Colon (tissue), 2 donors: ENCODE measurements around the gene CD8A.

Experiments
- FAIRE-seq: peaks from 2 replicates; lab custom pipeline; 2012; peaks lifted over from hg19 to GRCh38; lab: Jason Lieb, UNC
- donor health status: control.
- donor health status: control.

CD8A gene

DNA sequence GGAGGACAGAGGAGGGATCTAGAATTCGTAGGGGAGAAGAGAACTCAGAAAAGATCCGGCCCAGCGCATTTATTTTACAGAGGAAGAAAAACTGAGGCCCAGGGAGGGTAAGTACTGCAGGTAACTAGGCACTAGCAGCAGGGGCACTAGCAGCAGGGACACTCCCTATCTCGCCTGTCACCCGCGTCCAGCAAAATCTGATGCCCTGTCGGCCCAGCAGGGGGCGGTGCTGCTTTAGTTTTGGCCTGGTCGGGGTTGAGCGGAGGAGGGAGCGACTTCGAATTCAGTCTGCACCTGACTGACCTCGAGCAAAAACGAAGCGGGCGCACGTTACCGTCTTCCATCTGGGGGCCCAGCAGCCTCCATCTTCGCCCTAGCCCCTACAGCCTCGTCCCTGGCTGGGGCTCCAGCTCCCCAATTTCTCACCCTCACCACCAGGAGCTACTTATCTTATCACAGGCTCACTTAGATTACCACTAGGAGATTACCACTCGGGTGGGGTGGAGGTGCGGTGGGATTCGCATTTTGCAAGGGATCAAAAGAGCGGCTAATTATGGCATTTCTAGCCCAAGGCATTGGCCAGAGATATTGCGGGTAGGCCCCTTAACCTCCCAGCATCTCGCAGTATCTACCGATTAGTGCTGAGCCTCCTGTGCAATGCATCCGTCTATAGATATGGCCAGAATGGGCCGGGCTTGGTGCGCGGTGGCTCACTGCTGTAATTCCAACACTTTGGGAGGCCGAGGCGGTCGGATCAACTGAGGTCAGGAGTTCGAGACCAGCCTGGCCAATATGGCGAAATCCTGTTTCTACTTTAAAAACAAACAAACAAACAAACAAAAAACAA is 17.8 kb upstream of the CD8A start:
- FAIRE-seq, result no peak

- no peak for FAIRE-seq
Measured at GRCh38 chr2:86807468-86808275, 17.0 kb upstream of the CD8A start.

DNA sequence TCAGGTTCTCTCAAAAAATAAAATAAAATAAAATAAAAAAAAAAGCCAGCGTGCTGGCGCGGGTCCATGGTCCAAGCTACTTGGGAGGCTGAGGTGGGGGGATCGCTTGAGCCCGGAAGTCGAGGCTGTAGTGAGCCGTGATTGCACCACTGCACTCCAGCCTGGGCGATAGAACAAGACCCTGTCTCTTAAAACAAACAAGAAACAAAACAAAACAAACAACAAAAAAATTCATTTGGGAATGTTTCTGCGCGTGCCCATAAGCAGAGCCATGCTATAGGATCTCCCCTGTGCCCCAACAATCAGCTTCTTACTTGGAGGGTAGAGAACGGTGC is 16.4 kb upstream of the CD8A start:
- FAIRE-seq, result no peak

- FAIRE-seq, result no peak
Measured at GRCh38 chr2:86806059-86806857, 15.5 kb upstream of the CD8A start.

DNA sequence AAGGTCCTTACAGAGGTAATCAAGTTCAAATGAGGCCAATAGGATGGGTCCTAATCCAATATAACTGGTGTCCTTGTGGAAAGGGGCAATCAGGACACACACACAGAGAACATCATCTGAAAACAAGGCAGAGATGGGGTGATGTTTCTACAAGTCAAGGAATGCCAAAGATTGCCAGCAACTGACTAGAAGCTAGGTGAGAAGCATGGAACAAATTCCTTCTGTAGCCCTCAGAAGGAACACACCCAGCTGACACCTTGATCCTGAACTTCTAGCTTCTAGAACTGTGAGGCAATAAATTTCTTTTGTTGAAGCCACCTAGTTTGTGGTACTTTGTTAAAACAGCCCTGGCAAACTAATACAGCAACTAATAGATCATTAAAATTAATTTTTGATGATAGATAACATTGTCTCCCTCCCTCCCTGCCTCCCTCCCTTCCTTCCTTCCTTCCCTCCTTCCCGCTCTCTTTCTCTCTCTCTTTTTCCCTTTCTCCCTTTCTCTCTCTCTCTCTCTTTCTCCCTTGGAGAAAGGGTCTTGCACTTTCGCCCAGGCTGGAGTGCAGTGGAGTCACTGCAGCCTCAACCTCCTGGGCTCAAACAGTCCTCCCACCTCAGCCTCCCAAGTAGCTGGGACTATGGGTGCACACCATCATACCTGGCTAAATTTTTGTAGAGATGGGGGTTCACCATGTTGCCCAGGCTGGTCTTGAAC is 10.3 kb upstream of the CD8A start:
- FAIRE-seq, result no peak

- no peak for FAIRE-seq
Measured at GRCh38 chr2:86794861-86795260, 4.1 kb upstream of the CD8A start.

DNA sequence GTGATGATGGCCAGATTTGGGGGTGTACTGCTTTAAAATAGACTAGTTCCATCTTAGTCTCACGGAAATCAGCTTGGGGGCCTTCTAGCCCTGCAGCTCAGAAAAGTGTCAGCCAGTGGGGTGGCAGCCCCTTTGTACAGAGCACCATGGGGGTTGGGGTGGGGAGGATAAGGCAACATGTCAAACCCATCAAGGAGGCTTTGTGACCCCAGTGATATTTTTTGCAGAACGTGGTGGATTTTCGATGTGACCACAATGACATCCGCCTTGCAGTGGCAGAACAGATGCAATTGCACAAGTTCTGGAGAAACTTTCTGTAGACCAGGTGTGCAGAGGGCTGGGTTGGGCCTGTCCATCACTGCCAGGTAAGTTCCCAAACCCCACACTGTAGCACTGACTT is 3.0 kb upstream of the CD8A start:
- FAIRE-seq, result no peak

DNA sequence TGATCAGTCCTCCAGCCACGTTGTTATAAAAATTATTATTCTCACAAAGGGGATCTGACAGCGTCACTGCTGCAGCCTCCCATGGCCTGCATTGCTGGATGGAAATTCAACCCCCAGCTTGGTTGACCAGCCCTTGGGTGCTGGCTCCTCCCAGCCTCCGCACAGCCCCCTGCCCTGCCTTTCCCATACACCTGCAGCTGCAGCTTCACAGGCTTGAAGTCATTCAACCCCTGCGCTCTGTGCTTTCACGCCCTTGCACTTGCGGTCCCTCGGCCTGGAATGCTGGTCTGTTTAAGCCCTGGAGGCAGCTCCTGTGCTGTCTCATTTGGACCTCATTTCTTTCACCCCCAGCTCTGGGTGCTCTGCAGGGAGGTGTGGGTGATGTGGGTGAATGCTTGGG is 860 bp upstream of the CD8A start:
- FAIRE-seq, result no peak

DNA sequence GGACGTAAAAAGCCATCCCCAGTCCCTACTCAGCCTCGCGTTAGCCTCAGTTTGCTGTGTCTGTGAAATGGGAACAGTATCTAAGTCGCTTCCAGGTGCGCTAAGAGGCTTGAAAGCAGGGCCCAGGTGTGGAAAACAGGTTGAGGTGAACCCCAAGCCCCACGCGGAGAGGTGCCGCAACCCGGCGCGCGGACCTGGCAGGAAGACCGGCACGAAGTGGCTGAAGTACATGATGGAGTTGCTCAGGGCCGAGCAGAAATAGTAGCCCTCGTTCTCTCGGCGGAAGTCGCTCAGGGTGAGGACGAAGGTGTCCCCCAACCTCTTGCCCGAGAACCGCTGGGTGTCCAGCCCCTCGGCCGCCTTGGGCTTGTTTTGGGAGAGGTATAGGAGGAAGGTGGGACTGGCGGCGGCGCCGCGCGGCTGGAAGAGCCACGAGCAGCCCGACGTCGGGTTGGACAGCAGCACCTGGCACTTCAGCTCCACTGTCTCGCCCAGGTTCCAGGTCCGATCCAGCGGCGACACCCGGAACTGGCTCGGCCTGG is 508 bp downstream of the CD8A start:
- FAIRE-seq, result no peak

- no peak for FAIRE-seq
Measured at GRCh38 chr2:86789687-86790133, 1.0 kb downstream of the CD8A start.

DNA sequence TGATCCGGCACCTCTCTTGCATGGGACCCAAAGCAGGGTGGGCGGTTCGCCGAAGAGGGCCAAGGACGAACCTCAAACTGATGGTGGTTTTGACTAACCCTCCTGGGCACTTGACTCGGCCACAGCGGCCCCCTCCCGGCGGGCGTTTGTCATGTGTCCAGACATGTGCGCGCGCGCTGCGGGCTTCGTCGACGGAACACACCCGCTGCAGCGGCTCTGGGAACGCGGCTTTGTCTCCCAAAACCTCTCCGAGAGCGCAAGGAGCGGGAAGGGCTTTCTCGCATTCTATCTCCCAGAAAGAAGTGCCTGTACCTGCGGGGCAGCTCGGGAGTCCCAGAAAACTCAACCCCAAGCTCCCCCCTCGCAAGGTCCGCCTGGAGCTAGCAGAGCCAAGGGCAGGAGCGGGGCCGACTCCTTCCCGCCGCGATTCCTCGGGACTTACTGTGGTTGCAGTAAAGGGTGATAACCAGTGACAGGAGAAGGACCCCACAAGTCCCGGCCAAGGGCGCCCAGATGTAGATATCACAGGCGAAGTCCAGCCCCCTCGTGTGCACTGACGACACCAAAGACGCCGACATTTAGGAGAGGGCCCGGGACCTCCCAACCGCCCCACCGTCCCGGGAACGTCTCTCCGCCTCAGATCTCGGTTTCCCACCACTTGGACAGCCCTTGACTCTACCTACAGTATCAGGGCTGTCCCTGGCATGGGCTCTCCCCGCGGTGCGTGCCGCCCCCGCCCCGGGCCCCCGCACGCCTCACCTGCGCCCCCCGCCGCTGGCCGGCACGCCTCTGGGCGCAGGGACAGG is 1.6 kb downstream of the CD8A start:
- no peak for FAIRE-seq

DNA sequence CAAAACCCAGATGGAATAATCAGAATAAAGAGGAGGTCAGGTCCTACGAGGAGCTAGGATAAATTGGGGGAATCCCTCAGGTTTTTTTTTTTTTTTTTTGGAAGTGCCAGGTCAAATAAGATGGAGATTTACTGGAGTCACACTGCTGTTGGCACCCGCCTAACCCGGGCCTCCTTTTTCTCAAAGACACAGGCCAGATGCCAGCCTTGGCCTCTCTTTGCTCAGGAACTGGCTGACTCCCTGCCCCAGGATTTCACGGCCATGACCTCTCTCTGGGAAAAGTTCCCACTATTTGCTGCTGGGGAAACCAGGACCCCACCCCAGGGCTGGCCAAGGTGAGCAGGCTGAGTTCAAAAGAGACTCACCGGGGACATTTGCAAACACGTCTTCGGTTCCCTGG is 2.5 kb downstream of the CD8A start:
- no peak for FAIRE-seq

DNA sequence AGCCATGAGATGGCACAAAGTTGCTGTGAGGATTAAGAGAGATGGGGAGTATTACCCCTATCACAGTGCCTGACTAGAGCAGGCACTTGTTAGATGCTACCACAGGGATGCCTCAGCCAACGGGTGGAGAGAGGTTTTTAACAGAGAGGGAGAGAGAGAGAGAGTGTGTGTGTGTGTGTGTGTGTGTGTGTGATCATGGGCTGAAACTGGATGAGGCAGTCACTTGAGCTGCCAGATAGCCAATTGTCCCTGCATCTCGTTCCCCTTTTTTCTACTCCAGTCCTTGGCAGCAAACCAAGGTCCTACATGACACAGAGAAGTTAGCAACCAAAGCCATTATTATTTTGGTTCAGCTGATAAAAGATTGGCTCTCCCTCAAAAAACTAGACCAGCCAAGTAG is 3.0 kb downstream of the CD8A start:
- no peak for FAIRE-seq

- FAIRE-seq, result no peak
Measured at GRCh38 chr2:86786001-86786536, 4.6 kb downstream of the CD8A start.

DNA sequence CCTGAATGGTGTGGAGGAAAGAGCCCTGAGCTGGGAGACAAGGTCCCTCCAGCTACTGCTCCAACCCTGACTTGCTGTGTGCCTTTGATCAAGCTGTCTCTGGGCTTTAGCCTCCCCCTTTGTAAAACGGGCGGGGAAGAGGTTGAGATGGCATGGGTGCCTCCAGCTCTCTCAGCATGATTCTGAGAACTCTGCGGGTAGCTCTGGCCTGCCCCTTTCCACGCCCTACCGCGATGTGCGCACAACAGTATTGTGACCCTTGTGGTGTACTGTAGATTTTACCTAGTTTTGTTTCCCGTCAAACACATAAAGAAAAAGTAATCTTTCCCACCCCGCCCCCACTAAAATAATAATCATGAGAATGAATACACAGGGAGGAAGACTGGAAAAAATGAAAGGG is 5.3 kb downstream of the CD8A start:
- no peak for FAIRE-seq

GRCh38 chr2:86783615-86784339 is 6.9 kb downstream of the CD8A start:
- FAIRE-seq, result no peak

- no peak for FAIRE-seq
Measured at GRCh38 chr2:86782748-86783147, 8.0 kb downstream of the CD8A start.

DNA sequence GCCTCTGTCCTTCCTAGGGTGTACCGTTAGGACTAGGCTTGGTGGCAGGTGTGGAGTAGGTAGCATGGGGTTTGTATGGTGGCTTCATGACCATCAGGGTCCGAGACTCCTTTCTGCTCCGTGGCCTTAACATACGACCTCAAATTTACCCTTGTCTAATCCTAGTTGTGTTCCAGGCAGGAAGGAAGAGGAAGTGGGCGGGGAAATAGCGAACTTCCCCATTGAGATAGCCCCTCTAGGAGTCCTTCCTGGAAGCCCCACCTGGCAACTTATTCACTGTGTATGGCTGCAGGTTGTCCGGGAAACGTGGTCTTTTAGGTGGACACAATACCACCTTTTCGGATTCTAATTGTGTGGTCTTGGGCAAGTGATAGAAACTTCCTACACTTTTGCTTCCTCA is 9.3 kb downstream of the CD8A start:
- FAIRE-seq, result no peak

DNA sequence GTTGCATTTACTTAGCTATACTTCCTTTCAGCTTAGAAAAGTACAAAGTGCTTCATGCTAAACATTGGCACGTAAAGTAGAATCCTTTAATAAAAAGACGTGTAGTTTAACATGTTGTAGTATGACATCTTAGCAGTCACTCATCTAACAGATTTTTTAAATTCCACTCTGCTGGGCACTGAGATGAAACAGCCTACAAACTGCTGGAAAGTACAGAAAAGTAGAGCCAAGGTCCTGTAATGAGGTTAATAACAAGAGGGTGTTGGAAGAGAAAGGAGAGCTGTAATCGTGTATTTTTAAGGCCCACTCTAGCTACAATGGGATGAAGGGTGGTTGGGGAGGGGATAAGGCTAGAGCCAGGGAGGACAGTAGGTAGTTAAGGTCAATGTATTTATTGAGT is 10.7 kb downstream of the CD8A start:
- FAIRE-seq, result no peak

GRCh38 chr2:86778957-86779356 is 11.8 kb downstream of the CD8A start:
- no peak for FAIRE-seq
